HG02588 (cell line): ENCODE measurements around the gene PACC1.
"Not testable (repeated sequence)": the region's sequence is repeated elsewhere in the genome, so short reads cannot be mapped to it uniquely, and the experiment has no call there.

Experiments used
- ATAC-seq: cut with Tn5 transposase; IDR thresholded peaks from one replicate; pipeline ENCODE4 v1.9.1; 2021; ENCODE audit warnings: mild to moderate bottlenecking, moderate library complexity; ENCODE audit not compliant: unreplicated experiment

PACC1 gene

DNA sequence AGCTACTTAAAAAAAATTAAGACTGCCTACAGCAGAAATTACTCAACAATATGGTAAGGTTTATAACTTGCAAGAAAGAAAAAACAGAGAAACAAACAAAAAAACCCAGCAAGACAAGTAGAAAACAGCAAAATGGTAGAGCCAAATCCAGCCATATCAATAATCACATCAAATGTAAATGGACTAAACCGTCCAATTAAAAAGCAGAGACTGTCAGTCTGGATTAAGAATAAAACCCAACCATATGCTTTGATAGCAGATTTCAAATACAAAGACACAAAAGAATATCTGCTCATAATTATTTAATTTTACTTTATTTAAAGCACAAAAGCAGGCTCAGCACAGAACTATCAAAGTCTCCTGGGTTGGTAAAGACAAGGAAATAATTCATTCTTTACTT is 17.5 kb downstream of the PACC1 start:
- no peak for ATAC-seq

GRCh38 chr1:212396638-212397037 is 18.0 kb downstream of the PACC1 start:
- ATAC-seq, result no peak

GRCh38 chr1:212395678-212396437 is 18.8 kb downstream of the PACC1 start:
- ATAC-seq, result not testable (repeated sequence)

GRCh38 chr1:212388985-212389716 is 25.5 kb downstream of the PACC1 start:
- ATAC-seq, result no peak

GRCh38 chr1:212386029-212386428 is 28.7 kb downstream of the PACC1 start:
- ATAC-seq, result no peak

- no peak for ATAC-seq
Observed at GRCh38 chr1:212381397-212382035, 33.2 kb downstream of the PACC1 start.

DNA sequence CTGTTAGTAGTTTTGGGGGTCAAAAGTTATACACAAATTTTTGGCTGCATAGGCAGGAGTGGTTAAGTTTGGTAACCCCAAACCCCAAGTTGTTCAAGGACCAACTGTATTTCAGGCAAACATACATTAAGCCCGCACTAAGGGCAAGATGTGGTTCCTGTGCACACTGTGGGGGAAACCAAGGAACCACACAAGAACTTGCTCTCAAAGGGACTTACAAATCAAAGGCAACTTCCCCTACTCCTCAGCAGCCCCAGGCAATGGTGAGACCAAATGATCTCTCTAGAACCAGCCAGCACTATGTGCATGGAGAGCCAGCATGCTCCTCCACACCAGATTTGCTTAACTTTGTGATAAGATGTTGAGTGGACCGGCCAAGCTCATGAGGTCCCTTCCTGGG is 35.3 kb downstream of the PACC1 start:
- ATAC-seq, result no peak

DNA sequence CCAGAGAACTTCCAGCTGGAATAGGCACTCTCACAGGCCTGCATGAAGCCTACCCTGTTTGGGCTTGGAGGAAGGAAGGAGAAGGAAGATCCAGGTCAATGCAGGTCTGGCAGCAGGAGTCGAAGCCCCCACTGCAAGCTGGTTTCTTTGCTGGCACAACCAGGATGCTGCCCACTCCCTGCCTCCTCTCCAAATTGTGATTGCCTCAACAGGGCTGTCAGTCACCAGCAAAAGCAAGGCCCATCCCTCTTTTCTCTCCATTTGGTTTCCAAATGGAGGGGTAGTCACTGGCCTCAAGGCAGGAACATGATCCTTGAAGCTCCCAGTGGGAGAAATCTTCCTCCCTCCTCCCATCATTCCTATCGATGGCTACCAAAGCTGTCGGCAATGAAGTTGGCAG is 37.0 kb downstream of the PACC1 start:
- ATAC-seq, result no peak

- ATAC-seq, result no peak
Observed at GRCh38 chr1:212375986-212376385, 38.7 kb downstream of the PACC1 start.

DNA sequence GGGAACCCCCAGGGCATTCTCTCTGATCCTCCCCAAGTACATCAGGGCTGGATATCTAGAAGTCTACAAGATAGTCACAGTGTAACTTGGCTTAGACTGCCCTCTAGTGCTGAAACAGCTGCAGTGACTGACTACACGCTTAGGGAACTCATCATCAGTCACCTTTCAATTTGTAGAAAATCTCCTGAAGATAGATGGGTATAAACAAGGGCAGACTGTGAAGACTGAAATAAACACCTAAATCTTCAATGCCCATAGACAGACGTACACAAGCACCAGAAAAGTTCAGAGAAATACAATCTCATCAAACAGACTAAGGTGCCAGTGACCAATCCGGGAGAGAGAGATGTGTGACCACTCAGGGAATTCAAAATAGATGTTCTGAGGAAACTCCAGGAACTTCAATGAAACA is 46.6 kb downstream of the PACC1 start:
- ATAC-seq, result no peak

GRCh38 chr1:212367474-212368072 is 47.1 kb downstream of the PACC1 start:
- no peak for ATAC-seq

GRCh38 chr1:212366901-212367300 is 47.8 kb downstream of the PACC1 start:
- ATAC-seq, result no peak

DNA sequence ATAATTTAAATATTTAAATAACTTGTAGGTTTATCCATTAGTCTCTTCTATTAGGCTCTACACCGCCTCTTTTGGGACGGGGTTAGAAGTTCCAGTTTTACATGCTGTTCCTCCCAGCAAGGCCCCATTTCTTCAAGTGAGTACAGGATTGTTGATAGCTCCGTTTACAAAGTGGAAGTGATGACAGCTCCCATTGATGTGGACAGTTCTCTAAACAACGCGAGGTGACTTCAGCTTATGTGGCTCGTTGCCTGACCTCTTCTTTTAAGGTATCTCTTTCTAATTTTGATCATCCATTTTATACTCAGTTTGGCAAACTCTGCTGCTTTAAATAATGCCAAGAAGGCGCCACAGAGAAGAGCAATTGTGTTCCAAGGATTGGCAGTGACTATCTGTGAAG is 49.7 kb downstream of the PACC1 start:
- ATAC-seq, result no peak

DNA sequence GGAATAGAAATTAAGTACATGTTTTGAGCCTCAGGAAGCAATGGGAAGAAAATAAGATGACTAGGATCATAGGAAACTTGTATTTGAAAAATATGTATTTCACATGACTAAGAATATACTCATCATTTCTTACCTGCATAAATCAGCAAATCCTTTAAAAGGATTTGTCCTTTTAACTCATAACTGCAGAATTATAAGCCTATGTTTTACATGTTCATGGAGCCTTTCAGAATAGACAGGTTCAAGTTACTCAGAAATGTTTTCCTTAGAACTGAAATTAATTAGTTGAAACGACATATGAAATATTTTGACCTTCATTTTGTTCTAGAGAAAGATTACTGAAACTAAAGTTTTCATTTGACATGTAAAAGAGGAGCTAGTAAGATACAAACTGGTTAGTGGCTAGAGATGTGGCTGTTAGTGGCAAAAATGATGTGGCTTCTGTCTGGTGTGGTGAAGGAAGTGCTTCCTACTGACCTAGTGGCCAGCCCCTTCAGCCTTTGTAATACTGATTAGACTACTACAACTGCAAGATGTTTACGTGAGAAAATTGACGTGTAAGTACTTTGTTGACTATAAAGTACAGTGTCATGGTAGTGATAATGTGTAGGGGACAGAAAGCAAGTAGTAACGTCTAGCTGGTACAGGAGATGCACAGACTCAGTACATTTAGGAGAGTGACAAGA is 54.7 kb downstream of the PACC1 start:
- no peak for ATAC-seq

DNA sequence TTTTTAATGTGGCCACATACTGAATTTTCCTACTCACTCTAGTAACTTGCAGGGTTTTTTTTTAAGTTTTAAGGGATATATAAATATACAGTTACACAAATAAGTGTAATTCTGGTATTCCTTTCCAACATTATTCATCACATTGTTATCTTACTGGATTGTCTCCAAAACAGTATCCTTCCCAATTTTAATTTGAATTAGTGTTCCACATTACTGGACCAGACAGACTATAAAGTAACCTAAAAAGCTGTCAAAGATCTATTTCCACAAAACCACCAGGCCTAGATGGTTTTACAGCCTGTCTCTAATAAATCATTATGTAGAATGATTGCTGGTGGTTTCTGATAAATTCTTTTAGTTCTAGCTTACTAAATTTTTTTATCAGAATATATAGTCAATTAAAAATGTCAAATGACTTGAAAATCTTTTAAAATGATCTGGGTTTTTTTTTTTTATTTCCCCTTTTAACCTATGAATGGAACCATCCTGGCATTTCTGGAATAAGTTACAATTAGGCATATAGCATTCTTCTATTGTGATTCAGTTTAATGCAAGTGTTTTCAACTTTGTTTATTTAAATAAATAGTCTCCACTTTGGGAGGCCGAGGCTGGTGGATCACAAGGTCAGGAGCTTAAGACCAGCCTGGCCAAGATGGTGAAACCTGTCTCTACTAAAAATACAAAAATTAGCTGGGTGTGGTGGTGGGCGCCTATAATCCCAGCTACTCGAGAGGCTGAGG is 59.3 kb downstream of the PACC1 start:
- no peak for ATAC-seq

DNA sequence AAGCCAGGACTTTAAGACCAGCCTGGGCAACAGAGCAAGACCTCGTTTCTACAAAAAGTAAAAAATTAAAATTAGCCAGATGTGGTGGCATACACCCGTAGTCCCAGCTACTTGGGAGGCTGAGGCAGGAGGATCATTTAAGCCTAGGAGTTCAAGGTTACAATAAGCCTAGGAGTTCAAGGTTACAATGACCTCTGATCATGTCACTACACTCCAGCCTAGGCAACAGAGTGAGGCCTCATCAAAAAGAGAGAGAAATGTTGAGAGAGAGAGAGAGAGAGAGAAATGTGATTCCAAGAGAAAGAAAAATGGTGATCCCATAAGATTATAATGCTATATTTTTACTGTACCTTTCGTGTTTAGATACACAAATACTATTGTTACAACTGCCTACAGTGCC is 60.2 kb downstream of the PACC1 start:
- ATAC-seq, result no peak

DNA sequence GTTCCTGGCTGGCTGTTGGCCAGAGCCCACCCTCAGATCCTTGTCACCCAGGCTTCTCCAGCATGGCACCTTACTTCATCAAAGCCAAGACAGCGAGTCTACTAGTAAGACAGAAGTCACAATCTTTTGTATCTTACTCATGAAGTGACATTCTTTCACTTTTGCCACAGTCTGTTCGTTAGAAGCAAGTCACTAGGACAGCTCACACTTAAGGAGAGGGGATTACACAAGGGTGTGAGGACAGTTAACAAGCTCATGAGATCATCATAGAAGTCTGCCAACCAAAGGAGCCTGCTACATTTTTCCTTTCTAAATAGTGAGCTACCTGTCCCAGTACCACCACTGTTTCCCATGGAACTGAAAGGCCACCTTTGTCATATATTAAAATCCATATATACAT is 61.5 kb downstream of the PACC1 start:
- ATAC-seq, result no peak

DNA sequence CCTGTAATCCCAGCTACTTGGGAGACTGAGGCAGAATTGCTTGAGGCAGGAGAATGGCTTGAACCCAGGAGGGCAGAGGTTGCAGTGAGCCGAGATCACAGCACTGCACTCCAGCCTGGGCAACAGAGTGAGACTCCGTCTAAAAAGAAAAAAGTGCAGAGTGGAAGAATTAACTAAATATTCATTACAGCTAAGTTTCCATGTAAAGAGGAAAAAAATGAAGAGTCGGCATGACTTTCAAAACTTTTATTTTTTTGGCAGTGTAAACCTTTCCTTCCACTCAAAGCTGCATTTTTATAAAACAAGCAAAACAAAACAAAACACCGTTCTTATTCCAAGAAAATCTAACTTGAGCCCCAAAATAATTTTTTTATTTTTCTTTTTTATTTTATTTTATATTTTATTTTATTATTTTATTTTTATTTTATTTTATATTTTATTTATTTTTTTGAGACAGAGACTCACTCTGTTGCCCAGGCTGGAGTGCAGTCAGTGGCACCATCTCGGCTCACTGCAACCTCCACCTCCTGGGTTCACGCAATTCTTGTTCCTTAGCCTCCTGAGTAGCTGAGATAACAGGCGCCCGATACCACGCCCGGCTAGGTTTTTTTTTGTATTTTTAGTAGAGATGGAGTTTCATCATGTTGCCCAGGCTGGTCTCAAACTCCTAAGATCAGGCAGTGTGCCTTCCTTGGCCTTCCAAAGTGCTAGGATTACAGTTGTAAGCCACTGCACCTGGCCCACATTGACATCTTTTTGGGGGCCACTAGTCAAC is 62.9 kb downstream of the PACC1 start:
- ATAC-seq, result no peak

DNA sequence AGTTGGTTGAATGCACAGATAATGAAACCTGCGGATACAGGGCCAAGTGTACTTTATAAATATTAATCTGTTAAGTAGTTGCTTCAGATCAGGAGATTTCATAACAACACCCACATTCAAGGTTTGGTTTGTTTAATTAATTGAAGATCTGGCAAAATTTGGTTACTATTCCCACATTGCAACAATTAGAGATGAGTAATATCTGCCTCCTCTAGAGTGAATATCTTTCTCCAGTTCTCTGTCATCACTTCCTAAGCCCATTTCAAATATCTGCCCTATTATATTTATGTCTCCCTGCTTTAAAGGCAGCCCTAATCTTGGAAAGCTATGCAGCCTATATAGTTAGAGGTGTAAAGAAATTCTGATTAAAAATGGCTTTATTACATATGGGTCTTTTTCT is 68.1 kb downstream of the PACC1 start:
- ATAC-seq, result no peak

- ATAC-seq, result no peak
Observed at GRCh38 chr1:212344905-212345304, 69.8 kb downstream of the PACC1 start.
